Measurements from ENCODE around the gene FHL3. TPM values are rescaled to one million over a fixed set of nuclear protein-coding genes. Genes with fewer than 3 reads are reported as not detected.

The FHL3 gene
- total and polyA plus RNA-seq, 9 of the 15 experiments (the other 6 are each of a cell fraction or from before 2014, with no cell fraction given) = 6.1 to 144 (median 34.1) TPM

- TF ChIP-seq, protein P1, sequence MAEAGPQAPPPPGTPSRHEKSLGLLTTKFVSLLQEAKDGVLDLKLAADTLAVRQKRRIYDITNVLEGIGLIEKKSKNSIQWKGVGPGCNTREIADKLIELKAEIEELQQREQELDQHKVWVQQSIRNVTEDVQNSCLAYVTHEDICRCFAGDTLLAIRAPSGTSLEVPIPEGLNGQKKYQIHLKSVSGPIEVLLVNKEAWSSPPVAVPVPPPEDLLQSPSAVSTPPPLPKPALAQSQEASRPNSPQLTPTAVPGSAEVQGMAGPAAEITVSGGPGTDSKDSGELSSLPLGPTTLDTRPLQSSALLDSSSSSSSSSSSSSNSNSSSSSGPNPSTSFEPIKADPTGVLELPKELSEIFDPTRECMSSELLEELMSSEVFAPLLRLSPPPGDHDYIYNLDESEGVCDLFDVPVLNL (CRISPR knock-in tag; IDR thresholded peaks at IDR 0.05; ENCODE audit: low read depth) = no peak
- TF ChIP-seq ZNF764 (CRISPR knock-in tag; IDR thresholded peaks at IDR 0.05; ENCODE audit: low read depth) = no peak
- TF ChIP-seq RFX1 (IDR thresholded peaks at IDR 0.05) = no peak
- TF ChIP-seq, protein P2, sequence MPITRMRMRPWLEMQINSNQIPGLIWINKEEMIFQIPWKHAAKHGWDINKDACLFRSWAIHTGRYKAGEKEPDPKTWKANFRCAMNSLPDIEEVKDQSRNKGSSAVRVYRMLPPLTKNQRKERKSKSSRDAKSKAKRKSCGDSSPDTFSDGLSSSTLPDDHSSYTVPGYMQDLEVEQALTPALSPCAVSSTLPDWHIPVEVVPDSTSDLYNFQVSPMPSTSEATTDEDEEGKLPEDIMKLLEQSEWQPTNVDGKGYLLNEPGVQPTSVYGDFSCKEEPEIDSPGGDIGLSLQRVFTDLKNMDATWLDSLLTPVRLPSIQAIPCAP (CRISPR knock-in tag; IDR thresholded peaks at IDR 0.05; ENCODE audit: borderline replicate concordance) = no peak
- TF ChIP-seq ZNF239 (CRISPR knock-in tag; IDR thresholded peaks at IDR 0.05) = no peak
- TF ChIP-seq NBN (IDR thresholded peaks at IDR 0.05; ENCODE audit: low read depth) = no peak
- no peak for TF ChIP-seq STAT5B (CRISPR knock-in tag; IDR thresholded peaks at IDR 0.05)
- TF ChIP-seq TAL1 (IDR thresholded peaks at IDR 0.05) = no peak
- no peak for TF ChIP-seq GTF2A2 (tag; IDR thresholded peaks at IDR 0.05)
- TF ChIP-seq PHB (CRISPR knock-in tag; IDR thresholded peaks at IDR 0.05) = no peak
- no peak for TF ChIP-seq ZBTB34 (CRISPR knock-in tag; IDR thresholded peaks at IDR 0.05)
- no peak for TF ChIP-seq HSF4 (CRISPR knock-in tag; IDR thresholded peaks at IDR 0.05; ENCODE audit: borderline replicate concordance)
- no peak for TF ChIP-seq YBX1 (IDR thresholded peaks at IDR 0.05)
- no peak for TF ChIP-seq TBL1XR1 (IDR thresholded peaks at IDR 0.05; ENCODE audit: low read length in 2 of 2)
- TF ChIP-seq NONO (IDR thresholded peaks at IDR 0.05; ENCODE audit: low read depth in 2 of 2, low read length in 1 of 2) = no peak
- no peak for TF ChIP-seq SOX6 (IDR thresholded peaks at IDR 0.05)
- peak; percentile 84; the same call in 1 of the 2 replicates for TF ChIP-seq HDAC2 (IDR thresholded peaks at IDR 0.05)
- TF ChIP-seq TAF15 (IDR thresholded peaks at IDR 0.05; ENCODE audit: low read depth, low read length) = no peak
- TF ChIP-seq GATAD2A (IDR thresholded peaks at IDR 0.05) = no peak
- TF ChIP-seq, protein P3, sequence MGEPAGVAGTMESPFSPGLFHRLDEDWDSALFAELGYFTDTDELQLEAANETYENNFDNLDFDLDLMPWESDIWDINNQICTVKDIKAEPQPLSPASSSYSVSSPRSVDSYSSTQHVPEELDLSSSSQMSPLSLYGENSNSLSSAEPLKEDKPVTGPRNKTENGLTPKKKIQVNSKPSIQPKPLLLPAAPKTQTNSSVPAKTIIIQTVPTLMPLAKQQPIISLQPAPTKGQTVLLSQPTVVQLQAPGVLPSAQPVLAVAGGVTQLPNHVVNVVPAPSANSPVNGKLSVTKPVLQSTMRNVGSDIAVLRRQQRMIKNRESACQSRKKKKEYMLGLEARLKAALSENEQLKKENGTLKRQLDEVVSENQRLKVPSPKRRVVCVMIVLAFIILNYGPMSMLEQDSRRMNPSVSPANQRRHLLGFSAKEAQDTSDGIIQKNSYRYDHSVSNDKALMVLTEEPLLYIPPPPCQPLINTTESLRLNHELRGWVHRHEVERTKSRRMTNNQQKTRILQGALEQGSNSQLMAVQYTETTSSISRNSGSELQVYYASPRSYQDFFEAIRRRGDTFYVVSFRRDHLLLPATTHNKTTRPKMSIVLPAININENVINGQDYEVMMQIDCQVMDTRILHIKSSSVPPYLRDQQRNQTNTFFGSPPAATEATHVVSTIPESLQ (CRISPR knock-in tag; IDR thresholded peaks at IDR 0.05) = no peak
- TF ChIP-seq MEIS2 (IDR thresholded peaks at IDR 0.05; ENCODE audit: partially characterized antibody) = no peak
- peak; percentile 53 for TF ChIP-seq ZNF121 (CRISPR knock-in tag; conservative IDR thresholded peaks at IDR 0.05)
- no peak for TF ChIP-seq SIRT6 (IDR thresholded peaks at IDR 0.05; ENCODE audit: low read depth, low read length)
- no peak; the same call in 1 of the 2 replicates for TF ChIP-seq CREB3 (tag; conservative IDR thresholded peaks at IDR 0.05; ENCODE audit: low read depth)
- TF ChIP-seq, protein P4, sequence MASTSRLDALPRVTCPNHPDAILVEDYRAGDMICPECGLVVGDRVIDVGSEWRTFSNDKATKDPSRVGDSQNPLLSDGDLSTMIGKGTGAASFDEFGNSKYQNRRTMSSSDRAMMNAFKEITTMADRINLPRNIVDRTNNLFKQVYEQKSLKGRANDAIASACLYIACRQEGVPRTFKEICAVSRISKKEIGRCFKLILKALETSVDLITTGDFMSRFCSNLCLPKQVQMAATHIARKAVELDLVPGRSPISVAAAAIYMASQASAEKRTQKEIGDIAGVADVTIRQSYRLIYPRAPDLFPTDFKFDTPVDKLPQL (IDR thresholded peaks at IDR 0.05; ENCODE audit: extremely low read depth, insufficient read length) = no peak
Measured at GRCh38 chr1:38013227-38013622, 7.9 kb upstream of the FHL3 start (continued).
